ENCODE measurements around the gene GLRA2. TPM values are rescaled to one million over a fixed set of nuclear protein-coding genes. Genes with fewer than 3 reads are reported as not detected.

The GLRA2 gene
- total RNA-seq, 1 donor from 2014 or later, result 1.6 TPM

DNA sequence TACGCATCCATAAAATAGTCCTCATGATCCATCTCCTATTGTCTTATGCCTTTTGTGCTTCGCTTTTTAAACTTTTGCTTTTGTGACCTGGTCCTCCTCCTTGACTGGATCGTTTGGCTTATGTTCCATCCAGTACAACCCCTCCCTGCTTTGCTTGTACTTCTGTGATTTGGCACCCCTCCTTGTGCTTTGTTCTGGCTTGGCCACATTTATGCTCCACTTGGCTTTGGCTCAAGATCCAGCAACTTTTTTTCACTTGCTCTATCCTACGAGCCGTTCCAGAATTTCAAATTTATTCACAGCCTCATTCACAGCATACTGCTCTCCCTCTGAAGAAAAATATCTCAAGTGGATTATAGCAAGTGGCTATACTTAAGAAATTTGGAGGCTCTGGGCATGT, 28.0 kb upstream of the GLRA2 start:
- no peaks in the 10 kb centered on the region for H3K36me3 Mint-ChIP-seq
- no peak for DNase-seq (ENCODE audit: extremely low spot score, unreplicated experiment)
- no peaks in the 10 kb centered on the region for H3K27me3 Mint-ChIP-seq
- H3K4me1 Mint-ChIP-seq (ENCODE audit: unreplicated experiment), result no peaks in the 10 kb centered on the region
- H3K27ac Mint-ChIP-seq, result no peak overlapping the region
- TF ChIP-seq, protein P1, sequence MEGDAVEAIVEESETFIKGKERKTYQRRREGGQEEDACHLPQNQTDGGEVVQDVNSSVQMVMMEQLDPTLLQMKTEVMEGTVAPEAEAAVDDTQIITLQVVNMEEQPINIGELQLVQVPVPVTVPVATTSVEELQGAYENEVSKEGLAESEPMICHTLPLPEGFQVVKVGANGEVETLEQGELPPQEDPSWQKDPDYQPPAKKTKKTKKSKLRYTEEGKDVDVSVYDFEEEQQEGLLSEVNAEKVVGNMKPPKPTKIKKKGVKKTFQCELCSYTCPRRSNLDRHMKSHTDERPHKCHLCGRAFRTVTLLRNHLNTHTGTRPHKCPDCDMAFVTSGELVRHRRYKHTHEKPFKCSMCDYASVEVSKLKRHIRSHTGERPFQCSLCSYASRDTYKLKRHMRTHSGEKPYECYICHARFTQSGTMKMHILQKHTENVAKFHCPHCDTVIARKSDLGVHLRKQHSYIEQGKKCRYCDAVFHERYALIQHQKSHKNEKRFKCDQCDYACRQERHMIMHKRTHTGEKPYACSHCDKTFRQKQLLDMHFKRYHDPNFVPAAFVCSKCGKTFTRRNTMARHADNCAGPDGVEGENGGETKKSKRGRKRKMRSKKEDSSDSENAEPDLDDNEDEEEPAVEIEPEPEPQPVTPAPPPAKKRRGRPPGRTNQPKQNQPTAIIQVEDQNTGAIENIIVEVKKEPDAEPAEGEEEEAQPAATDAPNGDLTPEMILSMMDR (conservative IDR thresholded peaks at IDR 0.05), result no peak
- no peaks in the 10 kb centered on the region for H3K9me3 Mint-ChIP-seq
- no peak overlapping the region for H3K4me3 Mint-ChIP-seq

DNA sequence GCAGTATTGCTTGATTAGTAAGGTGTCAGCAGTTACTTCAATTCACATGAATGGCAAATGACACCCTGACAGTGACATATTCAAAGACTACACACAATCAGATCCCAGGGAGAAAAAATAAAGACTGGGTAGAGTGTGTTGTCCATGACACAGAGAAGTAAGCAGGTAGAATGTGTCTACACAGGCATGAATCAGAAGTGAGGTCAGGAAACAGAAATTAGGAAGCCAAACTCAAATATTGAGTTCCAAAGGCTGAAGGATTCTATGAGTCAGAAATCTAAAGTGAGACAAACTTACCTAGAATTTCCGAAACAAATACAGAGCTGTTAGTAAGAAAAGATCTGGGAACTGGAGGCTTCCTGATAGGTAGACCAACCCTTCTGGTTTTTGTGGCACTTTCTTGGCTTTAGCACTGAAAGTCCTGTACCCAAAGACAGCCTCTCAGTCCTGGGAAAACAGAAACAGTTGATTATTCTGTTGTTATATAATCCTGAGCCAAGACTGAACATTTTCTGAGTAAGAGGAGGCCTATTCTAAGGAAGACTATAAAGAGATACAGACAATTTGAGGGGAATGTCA, 24.3 kb upstream of the GLRA2 start:
- no peaks in the 10 kb centered on the region for H3K4me1 Mint-ChIP-seq (ENCODE audit: unreplicated experiment)
- DNase-seq (ENCODE audit: extremely low spot score, unreplicated experiment), result no peak
- no peaks in the 10 kb centered on the region for H3K9me3 Mint-ChIP-seq
- TF ChIP-seq, protein P1 (conservative IDR thresholded peaks at IDR 0.05), result no peak
- H3K27me3 Mint-ChIP-seq, result no peaks in the 10 kb centered on the region
- H3K27ac Mint-ChIP-seq, result no peak overlapping the region
- no peak overlapping the region for H3K4me3 Mint-ChIP-seq
- no peaks in the 10 kb centered on the region for H3K36me3 Mint-ChIP-seq

DNA sequence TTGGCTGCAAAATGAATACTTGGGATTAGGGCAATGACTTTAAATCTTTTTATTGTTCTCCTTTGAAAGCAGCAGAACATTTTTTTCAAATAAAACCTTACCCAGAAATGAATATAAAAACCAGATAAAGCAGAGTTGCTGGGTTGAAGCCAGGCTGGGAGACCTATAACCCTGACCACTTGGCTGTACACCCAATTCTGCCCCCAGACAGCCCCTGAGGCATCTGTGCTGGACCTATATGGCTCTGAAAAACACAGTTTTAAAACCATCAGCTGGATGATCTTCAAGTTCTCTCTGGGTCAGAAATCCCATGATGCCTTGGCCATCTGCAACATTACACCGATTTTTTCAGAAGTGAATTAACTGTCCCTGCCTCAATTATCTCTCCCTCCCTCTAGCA, 23.7 kb upstream of the GLRA2 start:
- no peak for DNase-seq (ENCODE audit: extremely low spot score, unreplicated experiment)
- H3K36me3 Mint-ChIP-seq, result no peaks in the 10 kb centered on the region
- H3K27ac Mint-ChIP-seq, result no peak overlapping the region
- TF ChIP-seq, protein P1 (conservative IDR thresholded peaks at IDR 0.05), result no peak
- no peaks in the 10 kb centered on the region for H3K9me3 Mint-ChIP-seq
- H3K27me3 Mint-ChIP-seq, result no peaks in the 10 kb centered on the region
- H3K4me1 Mint-ChIP-seq (ENCODE audit: unreplicated experiment), result no peaks in the 10 kb centered on the region
- H3K4me3 Mint-ChIP-seq, result no peak overlapping the region

DNA sequence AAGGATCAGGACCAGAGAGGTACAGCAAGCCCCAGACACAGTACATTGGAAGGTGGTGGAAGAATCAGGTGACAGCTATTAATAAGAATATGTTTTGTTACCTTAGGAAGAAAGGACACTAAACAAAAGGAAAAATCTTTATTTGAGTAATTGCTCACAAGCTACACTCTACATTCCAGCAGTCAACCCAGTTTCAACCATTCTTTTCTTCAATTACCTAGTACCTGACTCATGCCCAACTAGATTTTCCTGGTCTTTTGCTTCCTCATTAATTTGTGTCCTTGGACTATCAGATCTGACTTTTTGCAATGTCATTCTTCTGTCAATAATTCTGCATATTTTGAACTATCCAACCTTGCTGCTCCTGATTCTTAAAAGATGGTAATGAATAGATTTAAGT, 22.5 kb upstream of the GLRA2 start:
- Mint-ChIP-seq H3K9me3 (no peaks in the 10 kb centered on the region), H3K27ac (peak overlapping the region; percentile 80), H3K27me3 (no peaks in the 10 kb centered on the region), H3K36me3 (no peaks in the 10 kb centered on the region), H3K4me1 (ENCODE audit: unreplicated experiment) (no peaks in the 10 kb centered on the region), H3K4me3 (no peak overlapping the region)
- no peak for DNase-seq (ENCODE audit: extremely low spot score, unreplicated experiment)
- TF ChIP-seq, protein P1 (conservative IDR thresholded peaks at IDR 0.05), result no peak

DNA sequence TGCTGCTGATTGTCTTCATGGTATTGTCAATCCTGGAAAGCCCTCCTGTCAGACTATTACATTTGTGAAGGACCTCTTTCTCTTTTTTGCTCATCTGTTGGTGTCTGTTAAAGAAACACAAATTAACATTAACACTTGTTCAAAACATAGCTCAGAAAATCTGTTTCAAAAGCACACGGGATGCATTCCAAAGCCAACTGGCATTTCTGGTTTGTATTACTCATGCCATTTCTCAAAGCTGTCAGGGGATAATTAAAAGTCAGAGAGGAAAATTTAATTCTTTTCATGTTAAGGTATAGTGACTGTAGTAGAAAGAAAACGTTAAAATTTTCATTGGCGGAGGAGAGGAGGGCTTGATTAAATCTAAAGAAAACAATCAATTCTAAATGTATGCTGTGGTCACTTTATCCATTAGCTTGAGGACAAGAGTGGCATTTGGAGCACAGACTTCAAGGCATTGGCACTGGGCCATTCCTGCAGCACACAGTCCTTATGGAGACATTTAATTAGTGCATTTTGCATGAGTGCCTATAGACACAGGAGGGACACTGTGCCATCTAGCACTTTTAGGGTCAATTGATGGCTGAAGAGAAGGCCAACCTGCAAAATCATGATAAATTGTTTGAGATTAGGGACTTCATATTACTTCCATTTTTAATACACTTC, 21.2 kb upstream of the GLRA2 start:
- Mint-ChIP-seq H3K27ac (peak overlapping the region; percentile 76), H3K9me3 (no peaks in the 10 kb centered on the region), H3K4me3 (peak overlapping the region; percentile 23), H3K36me3 (no peaks in the 10 kb centered on the region), H3K4me1 (ENCODE audit: unreplicated experiment) (no peaks in the 10 kb centered on the region), H3K27me3 (no peaks in the 10 kb centered on the region)
- TF ChIP-seq, protein P1 (conservative IDR thresholded peaks at IDR 0.05), result no peak
- no peak for DNase-seq (ENCODE audit: extremely low spot score, unreplicated experiment)

Measured in type B pancreatic cell (in vitro differentiated cells).